NCI-H748 treated with DMSO at 0.1 percent for 48 hours (cell line): ENCODE data around the gene CFAP97.
"Not testable (repeated sequence)": the region's sequence is repeated elsewhere in the genome, so short reads cannot be mapped to it uniquely, and the experiment has no call there.

Experiments used
- DNase-seq: peaks from one replicate; lab custom pipeline; 2025; lab: John Stamatoyannopoulos, UW

CFAP97 gene

GRCh38 chr4:185222598-185222997 is 18.8 kb upstream of the CFAP97 start:
- no peak for DNase-seq

GRCh38 chr4:185221912-185222311 is 18.1 kb upstream of the CFAP97 start:
- DNase-seq: no peak

GRCh38 chr4:185221491-185221890 is 17.7 kb upstream of the CFAP97 start:
- DNase-seq: no peak

- DNase-seq: no peak
These were observed 15.9 kb upstream of the CFAP97 start for GRCh38 chr4:185219551-185220344.

- no peak for DNase-seq
These were observed 14.5 kb upstream of the CFAP97 start for GRCh38 chr4:185218312-185218711.

- DNase-seq: no peak
These were observed 13.7 kb upstream of the CFAP97 start for GRCh38 chr4:185217408-185217975.

GRCh38 chr4:185215261-185215660 is 11.5 kb upstream of the CFAP97 start:
- no peak for DNase-seq

- no peak for DNase-seq
These were observed 10.1 kb upstream of the CFAP97 start for GRCh38 chr4:185213877-185214276.

GRCh38 chr4:185212581-185212980 is 8.8 kb upstream of the CFAP97 start:
- DNase-seq: no peak

- DNase-seq: no peak
These were observed 7.8 kb upstream of the CFAP97 start for GRCh38 chr4:185211641-185212040.

- DNase-seq: no peak
These were observed 7.2 kb upstream of the CFAP97 start for GRCh38 chr4:185211035-185211434.

- DNase-seq: no peak
These were observed 6.5 kb upstream of the CFAP97 start for GRCh38 chr4:185210102-185210981.

GRCh38 chr4:185209852-185210101 is 6.0 kb upstream of the CFAP97 start:
- not testable (repeated sequence) for DNase-seq

GRCh38 chr4:185209031-185209851 is 5.4 kb upstream of the CFAP97 start, which contains the start of gene SNX25:
Gene SNX25 (plus strand): TSS chr4:185209598. CDS start chr4:185209827, 229 bp downstream.
- peak; percentile 75 for DNase-seq

- DNase-seq: no peak
These were observed 3.7 kb upstream of the CFAP97 start for GRCh38 chr4:185207466-185207865.

GRCh38 chr4:185205697-185206342 is 2.0 kb upstream of the CFAP97 start:
- no peak for DNase-seq

GRCh38 chr4:185205073-185205472 is 1.3 kb upstream of the CFAP97 start:
- DNase-seq: not testable (repeated sequence)

- DNase-seq: no peak
These were observed 574 bp upstream of the CFAP97 start for GRCh38 chr4:185204238-185204910.

GRCh38 chr4:185202984-185203485 is 765 bp downstream of the CFAP97 start:
- no peak for DNase-seq
